Panc1 (cell line): ENCODE data around the gene SNORC.

ENCODE experiments used
- CTCF ChIP-seq: fragments of 450-650 bp; IDR thresholded peaks from 2 replicates; pipeline ENCODE4 v1.5.1; 2017; ENCODE audit warnings: mild to moderate bottlenecking
- POLR2AphosphoS5 ChIP-seq: IDR thresholded peaks from 2 replicates; pipeline ENCODE4 v1.6.1; 2012; ENCODE audit warnings: mild to moderate bottlenecking, low read depth, low read length, moderate library complexity
- REST ChIP-seq, 2 experiments: IDR thresholded peaks; 2 replicates each; pipeline ENCODE4 v1.6.1; 2011 to 2012; ENCODE audit warnings: low read depth in 2 of 2, control low read depth in 1 of 2, low read length in 1 of 2, mild to moderate bottlenecking in 1 of 2, moderate library complexity in 1 of 2; ENCODE audit not compliant: insufficient read depth in 1 of 2
- TCF7L2 ChIP-seq: IDR thresholded peaks from 2 replicates; pipeline ENCODE4 v1.6.1; 2011; ENCODE audit warnings: mild to moderate bottlenecking, low read depth, low read length, inconsistent platforms

GRCh38 chr2:232894251-232894650 is 24.2 kb downstream of the SNORC start:
- TF ChIP-seq CTCF, result no peak
- TF ChIP-seq REST (IDR thresholded peaks at IDR 0.05; ENCODE audit: insufficient read depth in 1 of 2, low read depth in 2 of 2, low read length in 1 of 2), result no peak
- TF ChIP-seq TCF7L2, result no peak
- no peak for TF ChIP-seq POLR2AphosphoS5
